ENCODE results near the gene CXCL16. TPM values are rescaled to one million over a fixed set of nuclear protein-coding genes. Genes with fewer than 3 reads are reported as not detected.
A peak's percentile ranks its signal among the peaks of the same experiment; 100 is the strongest.

CXCL16 gene
- total and polyA plus RNA-seq, 2 of the 13 experiments (the other 11 are each of a cell fraction or from before 2014, with no cell fraction given) = 9.4 to 101 TPM

DNA sequence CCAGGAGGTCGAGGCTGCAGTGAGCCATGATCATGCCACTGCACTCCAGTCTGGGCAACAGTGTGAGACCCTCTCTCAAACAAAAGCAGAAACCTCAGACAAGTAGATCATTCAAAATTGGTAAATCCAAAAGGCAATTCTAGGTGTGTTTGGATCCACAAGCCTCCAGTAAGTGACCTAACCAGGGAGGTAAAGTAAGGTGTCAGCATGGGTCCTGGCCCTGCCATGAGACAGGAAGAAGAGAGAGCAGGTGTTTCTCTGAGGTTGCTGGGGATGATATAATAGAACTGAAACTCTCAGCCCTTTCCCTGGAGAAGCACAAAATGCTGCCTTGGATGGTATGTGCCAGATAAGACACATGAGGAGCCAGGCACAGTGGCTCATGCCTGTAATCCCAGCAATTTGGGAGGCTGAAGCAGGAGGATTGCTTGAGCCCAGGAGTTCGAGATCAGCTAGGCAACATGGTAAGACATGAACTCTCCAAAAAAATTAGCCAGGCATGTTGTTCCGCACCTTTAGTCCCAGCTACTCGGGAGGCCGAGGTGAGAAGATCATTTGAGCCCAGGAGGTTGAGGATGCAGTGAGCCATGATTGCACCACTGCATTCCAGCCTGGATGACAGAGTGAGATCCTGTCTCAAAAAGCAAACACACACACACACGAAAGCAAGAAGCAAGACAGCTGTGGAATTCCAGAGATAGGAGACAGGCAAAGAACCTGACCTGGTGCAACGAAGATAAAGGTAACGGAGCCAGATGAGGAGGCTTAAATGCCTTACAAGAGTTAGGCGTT, 38.4 kb upstream of the CXCL16 start (continued):
- TF ChIP-seq ZBTB43 (CRISPR knock-in tag; conservative IDR thresholded peaks at IDR 0.05) = peak; percentile 72; the same call in 1 of the 2 replicates
- TF ChIP-seq SNRNP70 (IDR thresholded peaks at IDR 0.05; ENCODE audit: low read depth, low read length) = no peak
- TF ChIP-seq, protein P1, sequence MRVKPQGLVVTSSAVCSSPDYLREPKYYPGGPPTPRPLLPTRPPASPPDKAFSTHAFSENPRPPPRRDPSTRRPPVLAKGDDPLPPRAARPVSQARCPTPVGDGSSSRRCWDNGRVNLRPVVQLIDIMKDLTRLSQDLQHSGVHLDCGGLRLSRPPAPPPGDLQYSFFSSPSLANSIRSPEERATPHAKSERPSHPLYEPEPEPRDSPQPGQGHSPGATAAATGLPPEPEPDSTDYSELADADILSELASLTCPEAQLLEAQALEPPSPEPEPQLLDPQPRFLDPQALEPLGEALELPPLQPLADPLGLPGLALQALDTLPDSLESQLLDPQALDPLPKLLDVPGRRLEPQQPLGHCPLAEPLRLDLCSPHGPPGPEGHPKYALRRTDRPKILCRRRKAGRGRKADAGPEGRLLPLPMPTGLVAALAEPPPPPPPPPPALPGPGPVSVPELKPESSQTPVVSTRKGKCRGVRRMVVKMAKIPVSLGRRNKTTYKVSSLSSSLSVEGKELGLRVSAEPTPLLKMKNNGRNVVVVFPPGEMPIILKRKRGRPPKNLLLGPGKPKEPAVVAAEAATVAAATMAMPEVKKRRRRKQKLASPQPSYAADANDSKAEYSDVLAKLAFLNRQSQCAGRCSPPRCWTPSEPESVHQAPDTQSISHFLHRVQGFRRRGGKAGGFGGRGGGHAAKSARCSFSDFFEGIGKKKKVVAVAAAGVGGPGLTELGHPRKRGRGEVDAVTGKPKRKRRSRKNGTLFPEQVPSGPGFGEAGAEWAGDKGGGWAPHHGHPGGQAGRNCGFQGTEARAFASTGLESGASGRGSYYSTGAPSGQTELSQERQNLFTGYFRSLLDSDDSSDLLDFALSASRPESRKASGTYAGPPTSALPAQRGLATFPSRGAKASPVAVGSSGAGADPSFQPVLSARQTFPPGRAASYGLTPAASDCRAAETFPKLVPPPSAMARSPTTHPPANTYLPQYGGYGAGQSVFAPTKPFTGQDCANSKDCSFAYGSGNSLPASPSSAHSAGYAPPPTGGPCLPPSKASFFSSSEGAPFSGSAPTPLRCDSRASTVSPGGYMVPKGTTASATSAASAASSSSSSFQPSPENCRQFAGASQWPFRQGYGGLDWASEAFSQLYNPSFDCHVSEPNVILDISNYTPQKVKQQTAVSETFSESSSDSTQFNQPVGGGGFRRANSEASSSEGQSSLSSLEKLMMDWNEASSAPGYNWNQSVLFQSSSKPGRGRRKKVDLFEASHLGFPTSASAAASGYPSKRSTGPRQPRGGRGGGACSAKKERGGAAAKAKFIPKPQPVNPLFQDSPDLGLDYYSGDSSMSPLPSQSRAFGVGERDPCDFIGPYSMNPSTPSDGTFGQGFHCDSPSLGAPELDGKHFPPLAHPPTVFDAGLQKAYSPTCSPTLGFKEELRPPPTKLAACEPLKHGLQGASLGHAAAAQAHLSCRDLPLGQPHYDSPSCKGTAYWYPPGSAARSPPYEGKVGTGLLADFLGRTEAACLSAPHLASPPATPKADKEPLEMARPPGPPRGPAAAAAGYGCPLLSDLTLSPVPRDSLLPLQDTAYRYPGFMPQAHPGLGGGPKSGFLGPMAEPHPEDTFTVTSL (CRISPR knock-in tag; IDR thresholded peaks at IDR 0.05; ENCODE audit: borderline replicate concordance) = 0 out of 2 replicates have a peak, but pooled peaks have one; percentile 27
- TF ChIP-seq IRF2 (CRISPR knock-in tag; IDR thresholded peaks at IDR 0.05) = peak; percentile 79; the same call in 1 of the 2 replicates
- TF ChIP-seq, protein P2, sequence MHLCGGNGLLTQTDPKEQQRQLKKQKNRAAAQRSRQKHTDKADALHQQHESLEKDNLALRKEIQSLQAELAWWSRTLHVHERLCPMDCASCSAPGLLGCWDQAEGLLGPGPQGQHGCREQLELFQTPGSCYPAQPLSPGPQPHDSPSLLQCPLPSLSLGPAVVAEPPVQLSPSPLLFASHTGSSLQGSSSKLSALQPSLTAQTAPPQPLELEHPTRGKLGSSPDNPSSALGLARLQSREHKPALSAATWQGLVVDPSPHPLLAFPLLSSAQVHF (CRISPR knock-in tag; IDR thresholded peaks at IDR 0.05) = 0 out of 2 replicates have a peak, but pooled peaks have one; percentile 11
- no peak for TF ChIP-seq HCFC1 (IDR thresholded peaks at IDR 0.05; ENCODE audit: low read depth, low read length)
- peak; percentile 99 for TF ChIP-seq ZNF792 (CRISPR knock-in tag; IDR thresholded peaks at IDR 0.05)
- no peak for TF ChIP-seq TERF1 (CRISPR knock-in tag; IDR thresholded peaks at IDR 0.05)
- TF ChIP-seq ZNF530 (CRISPR knock-in tag; IDR thresholded peaks at IDR 0.05; ENCODE audit: low read depth) = no peak
- TF ChIP-seq TCF12 (IDR thresholded peaks at IDR 0.05) = no peak
- TF ChIP-seq TCF12 (CRISPR knock-in tag; IDR thresholded peaks at IDR 0.05) = no peak
- TF ChIP-seq SMC3 (IDR thresholded peaks at IDR 0.05; ENCODE audit: low read length) = peak; percentile 48
- no peak for TF ChIP-seq ZSCAN22 (CRISPR knock-in tag; IDR thresholded peaks at IDR 0.05)
- TF ChIP-seq ZNF598 (CRISPR knock-in tag; IDR thresholded peaks at IDR 0.05; ENCODE audit: borderline replicate concordance) = 0 out of 2 replicates have a peak, but pooled peaks have one; percentile 13
- no peak for TF ChIP-seq ZNF251 (CRISPR knock-in tag; IDR thresholded peaks at IDR 0.05)
- no peak for TF ChIP-seq AGO1 (IDR thresholded peaks at IDR 0.05; ENCODE audit: low read depth, low read length, poor library complexity, severe bottlenecking)
- no peak for TF ChIP-seq GATA4 (IDR thresholded peaks at IDR 0.05; ENCODE audit: borderline replicate concordance, low read depth)
- no peak for TF ChIP-seq IKZF1 (IDR thresholded peaks at IDR 0.05)
- no peak for TF ChIP-seq ZNF235 (CRISPR knock-in tag; IDR thresholded peaks at IDR 0.05; ENCODE audit: borderline replicate concordance)
- TF ChIP-seq, protein P3, sequence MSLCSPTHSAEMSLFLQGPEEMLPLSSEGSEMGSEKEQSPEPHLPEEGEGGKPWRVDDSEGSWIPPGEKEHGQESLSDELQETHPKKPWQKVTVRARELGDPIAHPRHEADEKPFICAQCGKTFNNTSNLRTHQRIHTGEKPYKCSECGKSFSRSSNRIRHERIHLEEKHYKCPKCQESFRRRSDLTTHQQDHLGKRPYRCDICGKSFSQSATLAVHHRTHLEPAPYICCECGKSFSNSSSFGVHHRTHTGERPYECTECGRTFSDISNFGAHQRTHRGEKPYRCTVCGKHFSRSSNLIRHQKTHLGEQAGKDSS (CRISPR knock-in tag; IDR thresholded peaks at IDR 0.05; ENCODE audit: borderline replicate concordance, low read depth) = no peak; the same call in 1 of the 2 replicates

Measured in HepG2 (cell line).